ENCODE results near the gene VIPR1. TPM values are rescaled to one million over a fixed set of nuclear protein-coding genes. Genes with fewer than 3 reads are reported as not detected.
A peak's percentile ranks its signal among the peaks of the same experiment; 100 is the strongest.

Gene VIPR1
- not detected in 2 replicates for polyA plus RNA-seq (2012; rRNA removed)
- not detected in 2 replicates for polyA plus RNA-seq (2012; cell fraction: cytosol; rRNA removed)
- polyA plus RNA-seq (2012; cell fraction: nucleus; rRNA removed) = 0.04 and 0.07 TPM in 2 replicates

DNA sequence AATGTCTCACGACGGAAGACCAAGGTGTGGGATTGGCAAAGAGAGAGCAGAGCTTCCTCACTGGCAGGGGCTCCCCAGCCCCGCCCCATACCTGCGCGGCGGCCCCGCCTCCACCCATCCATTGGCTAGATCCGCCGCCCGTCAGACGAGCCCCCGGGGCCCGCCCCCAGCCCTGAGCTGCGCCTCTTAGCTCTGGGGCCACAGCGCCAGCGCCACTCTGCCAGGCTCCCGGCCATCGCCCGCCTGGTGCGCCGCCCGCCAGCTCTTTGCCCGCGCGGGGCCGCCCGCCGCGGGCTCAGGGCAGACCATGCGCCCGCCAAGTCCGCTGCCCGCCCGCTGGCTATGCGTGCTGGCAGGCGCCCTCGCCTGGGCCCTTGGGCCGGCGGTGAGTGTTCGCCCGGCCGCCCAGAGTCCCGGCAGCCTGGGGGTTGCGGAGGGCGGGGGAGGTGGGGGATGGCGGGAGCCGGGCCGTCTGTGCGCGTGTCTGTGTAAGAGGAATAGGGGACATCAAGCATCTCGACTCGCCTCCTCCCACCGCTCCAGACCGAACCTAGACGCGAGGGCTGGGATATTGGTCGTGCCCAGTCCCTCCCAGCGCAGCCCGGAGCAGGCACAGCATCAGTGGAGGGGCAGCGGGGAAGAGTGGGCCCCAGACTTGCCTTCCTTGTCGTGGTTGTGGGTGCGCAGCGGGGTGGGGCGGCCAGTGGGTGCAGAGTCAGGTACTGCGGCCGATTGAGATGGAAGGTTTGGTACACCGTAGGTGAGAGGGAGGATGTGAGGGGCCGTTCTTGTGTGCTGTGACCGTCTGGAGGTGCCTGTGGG is at the start of gene VIPR1:
Gene VIPR1 (plus strand): TSS at position 215 of the 822 bp plus-strand sequence. CDS start 93 bp downstream, at position 308.
- no peak within 1 kb of the TSS for H2AFZ ChIP-seq (ENCODE audit: low read depth)
- no peak within 1 kb of the TSS for H3K27ac ChIP-seq (ENCODE audit: low read depth in 2 of 2, low read length in 1 of 2)
- H3K9me3 ChIP-seq = no peaks in the 10 kb centered on the region
- peaks cover 38% of the 10 kb centered on the region for H3K27me3 ChIP-seq (ENCODE audit: insufficient read depth)
- no peak within 1 kb of the TSS for H3K9ac ChIP-seq
- H3K4me1 ChIP-seq (ENCODE audit: control insufficient read depth in 1 of 2, insufficient read depth in 2 of 2, low read depth in 1 of 2, low read length in 1 of 2) = peaks cover 0 to 13% of the 10 kb centered on the region in 2 experiments; a peak in 1 of 4 replicates
- H3K36me3 ChIP-seq (replicated peaks in 1 of 2; ENCODE audit: control insufficient read depth in 1 of 2, insufficient read depth in 2 of 2, low read length in 1 of 2) = no peaks in the 10 kb centered on the region
- POLR2A ChIA-PET = interaction anchor here (1.6 kb wide), 1 partner anchor 8 kb away, joined by 4 read pairs; no protein-coding TSS in a partner anchor
- H4K20me1 ChIP-seq (ENCODE audit: insufficient read depth) = no peaks in the 10 kb centered on the region
- WGBS (ENCODE audit: low lambda C conversion rate) = 43% methylated on average over 25 of the region's 69 CpGs
- DNase-seq = peak; percentile 92
- H3F3A ChIP-seq (replicated peaks; ENCODE audit: insufficient read depth) = no peaks in the 10 kb centered on the region
- no peaks in the 10 kb centered on the region for H3K79me2 ChIP-seq (ENCODE audit: insufficient read depth)
- peak within 1 kb of the TSS; percentile 50 for H3K4me2 ChIP-seq
- CTCF ChIA-PET = interaction anchor here (0.6 to 3.1 kb wide), 22 partner anchors 8 to 379 kb away, joined by 3 to 38 read pairs (median 4); no protein-coding TSS in a partner anchor
- peak within 1 kb of the TSS; percentile 32 to 36 for H3K4me3 ChIP-seq (ENCODE audit: low read depth in 2 of 2, low read length in 1 of 2)
- no peaks in the 10 kb centered on the region for H3K9me2 ChIP-seq
- TF ChIP-seq TAF1 (IDR thresholded peaks at IDR 0.05; ENCODE audit: borderline replicate concordance, low read depth, low read length) = no peak
- TF ChIP-seq, protein P1, sequence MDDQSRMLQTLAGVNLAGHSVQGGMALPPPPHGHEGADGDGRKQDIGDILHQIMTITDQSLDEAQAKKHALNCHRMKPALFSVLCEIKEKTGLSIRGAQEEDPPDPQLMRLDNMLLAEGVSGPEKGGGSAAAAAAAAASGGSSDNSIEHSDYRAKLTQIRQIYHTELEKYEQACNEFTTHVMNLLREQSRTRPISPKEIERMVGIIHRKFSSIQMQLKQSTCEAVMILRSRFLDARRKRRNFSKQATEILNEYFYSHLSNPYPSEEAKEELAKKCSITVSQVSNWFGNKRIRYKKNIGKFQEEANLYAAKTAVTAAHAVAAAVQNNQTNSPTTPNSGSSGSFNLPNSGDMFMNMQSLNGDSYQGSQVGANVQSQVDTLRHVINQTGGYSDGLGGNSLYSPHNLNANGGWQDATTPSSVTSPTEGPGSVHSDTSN (IDR thresholded peaks at IDR 0.05) = peak; percentile 85

- Histone ChIP-seq H3K9me3 (no peaks in the 10 kb centered on the region), H3K4me1 (ENCODE audit: control insufficient read depth in 1 of 2, insufficient read depth in 2 of 2, low read depth in 1 of 2, low read length in 1 of 2) (no peaks in the 10 kb centered on the region), H3K4me2 (no peak overlapping the region), H3K79me2 (ENCODE audit: insufficient read depth) (no peaks in the 10 kb centered on the region), H3K27me3 (ENCODE audit: insufficient read depth) (no peaks in the 10 kb centered on the region), H3K9ac (no peak overlapping the region), H3K9me2 (no peaks in the 10 kb centered on the region), H3K27ac (ENCODE audit: low read depth in 2 of 2, low read length in 1 of 2) (no peak overlapping the region), H3K36me3 (replicated peaks in 1 of 2; ENCODE audit: control insufficient read depth in 1 of 2, insufficient read depth in 2 of 2, low read length in 1 of 2) (no peaks in the 10 kb centered on the region), H2AFZ (ENCODE audit: low read depth) (no peak overlapping the region), H3F3A (replicated peaks; ENCODE audit: insufficient read depth) (no peaks in the 10 kb centered on the region), H4K20me1 (ENCODE audit: insufficient read depth) (no peaks in the 10 kb centered on the region), H3K4me3 (ENCODE audit: low read depth in 2 of 2, low read length in 1 of 2) (no peak overlapping the region)
- ChIA-PET POLR2A (no interaction called here), CTCF (interaction anchor here (1.1 to 1.7 kb wide), 2 partner anchors 45 to 208 kb away, joined by 3 to 6 read pairs; no protein-coding TSS in a partner anchor)
- TF ChIP-seq RAD21 (IDR thresholded peaks at IDR 0.05; ENCODE audit: low read length) (no peak), CHD2 (IDR thresholded peaks at IDR 0.05; ENCODE audit: low read length, partially characterized antibody) (no peak), USF1 (IDR thresholded peaks at IDR 0.05; ENCODE audit: borderline replicate concordance, low read depth) (no peak), EP300 (IDR thresholded peaks at IDR 0.05; ENCODE audit: borderline replicate concordance in 1 of 2, low read depth in 1 of 2, low read length in 1 of 2) (no peak), REST (IDR thresholded peaks at IDR 0.05; ENCODE audit: low read depth, low read length) (no peak), FOXM1 (IDR thresholded peaks at IDR 0.05; ENCODE audit: low read depth) (no peak)
- TF ChIP-seq, protein P1 (IDR thresholded peaks at IDR 0.05) = no peak
- DNase-seq = no peak
Observed at GRCh38 chr3:42456211-42456610, 46.2 kb upstream of the VIPR1 start.

Measured in SK-N-SH (cell line).